ENCODE results near the gene NDRG2.

DNA sequence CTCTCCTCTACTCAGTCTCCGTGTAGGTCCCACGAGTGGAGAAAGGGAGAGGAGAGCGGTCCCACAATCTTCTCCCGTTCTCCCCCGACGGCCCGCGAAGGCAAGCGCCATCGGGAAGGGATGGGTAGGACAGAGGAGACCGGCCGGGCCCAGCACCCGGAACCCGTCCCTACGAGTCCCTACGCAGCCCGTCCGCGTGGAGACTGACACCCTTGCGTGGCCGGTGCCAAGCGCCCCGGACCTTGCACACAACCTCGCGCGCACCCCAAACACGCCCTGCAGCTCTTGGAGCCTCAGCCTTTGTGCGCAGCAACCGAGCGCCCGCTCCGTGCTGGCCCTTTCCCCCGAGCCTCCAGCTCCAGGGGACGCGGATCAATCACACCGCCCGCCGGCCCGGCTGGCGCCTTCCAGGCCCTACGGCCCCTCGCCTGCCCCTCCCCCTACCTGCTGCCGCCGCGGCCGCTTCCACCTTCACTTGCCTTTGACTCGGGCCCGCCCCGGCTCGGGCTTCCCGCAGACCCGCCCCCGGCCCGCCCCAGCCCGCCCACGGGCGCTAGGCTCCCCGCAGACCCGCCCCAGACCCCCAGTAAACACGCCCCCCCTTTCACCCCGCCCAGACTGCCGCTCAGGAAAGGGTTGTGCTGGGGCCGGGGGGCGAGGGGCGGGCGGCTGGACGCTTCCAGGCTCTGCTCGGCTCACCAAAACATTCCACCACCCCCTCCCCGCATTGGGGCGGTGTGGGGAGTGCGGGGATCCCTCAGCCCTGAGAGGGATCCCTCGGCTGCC, at the start of gene NDRG2:
- no peak for TF ChIP-seq ZNF274 (IDR thresholded peaks at IDR 0.05; ENCODE audit: low read depth, low read length)
- TF ChIP-seq SUZ12 (IDR thresholded peaks at IDR 0.05; ENCODE audit: extremely low read depth, insufficient read depth, insufficient read length): no peak

Data from NT2/D1 (cell line).